HG02938 (cell line): ENCODE measurements around the gene TP73.
A peak's percentile ranks its signal among the peaks of the same experiment; 100 is the strongest.

Source experiments
- ATAC-seq: cut with Tn5 transposase; IDR thresholded peaks from one replicate; pipeline ENCODE4 v1.9.1; 2021; ENCODE audit warnings: mild to moderate bottlenecking, moderate library complexity; ENCODE audit not compliant: unreplicated experiment

The TP73 gene

DNA sequence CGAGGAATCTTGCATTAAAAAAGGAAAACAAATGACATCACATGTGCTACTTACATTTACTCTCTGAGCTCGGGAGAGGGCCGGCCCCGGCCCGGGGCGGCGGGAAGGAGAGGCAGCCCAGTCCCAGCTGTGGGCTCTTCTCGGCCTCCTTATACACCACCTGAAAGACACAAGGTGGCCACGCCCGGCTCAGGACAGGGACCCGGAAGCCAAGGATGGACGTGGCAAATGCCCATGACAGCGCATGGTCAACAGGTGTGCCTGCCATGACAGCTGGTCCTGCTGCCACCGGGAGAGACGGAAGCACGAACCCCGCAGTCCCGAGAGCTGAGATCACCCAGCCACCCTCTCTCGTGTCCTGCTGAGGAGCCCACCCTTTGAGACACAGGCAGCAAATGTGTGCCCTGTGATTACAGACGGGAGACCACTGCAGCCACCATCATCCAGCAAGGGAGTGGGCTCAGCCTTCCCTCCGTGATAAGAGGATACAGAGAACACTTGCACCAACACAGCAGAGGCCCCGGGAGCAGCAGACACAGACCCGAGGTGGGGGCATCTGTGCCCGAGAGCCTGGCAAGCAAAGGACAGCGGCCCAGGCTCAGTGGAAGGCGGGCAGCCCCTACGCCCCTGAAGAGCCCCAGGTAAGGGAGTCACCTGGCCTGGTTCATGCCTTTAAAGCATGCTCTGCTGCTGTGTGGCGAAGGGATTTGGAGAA, 18.8 kb upstream of the TP73 start:
- ATAC-seq: no peak

GRCh38 chr1:3634059-3634800, 18.1 kb upstream of the TP73 start:
- ATAC-seq: no peak

GRCh38 chr1:3636080-3636479, 16.2 kb upstream of the TP73 start:
- ATAC-seq: no peak

DNA sequence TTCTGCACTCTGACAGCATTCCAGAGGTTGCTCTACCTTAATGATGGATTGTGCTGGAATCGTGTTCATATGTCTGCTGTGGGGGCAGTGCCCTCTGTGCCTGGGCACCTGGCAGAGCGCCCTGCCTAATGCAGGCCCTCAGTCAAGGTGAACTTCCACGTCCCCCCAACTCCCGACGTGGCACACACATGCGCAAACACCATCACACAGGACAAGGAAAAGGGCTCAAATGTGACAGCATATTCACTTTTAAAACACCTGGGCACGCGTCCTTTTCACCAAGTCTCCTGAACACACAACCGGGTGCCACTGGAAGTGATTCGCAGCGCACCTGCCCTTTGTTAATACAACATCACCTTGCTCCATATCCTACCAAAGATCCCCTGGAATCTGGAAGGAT, 15.8 kb upstream of the TP73 start:
- ATAC-seq: no peak

DNA sequence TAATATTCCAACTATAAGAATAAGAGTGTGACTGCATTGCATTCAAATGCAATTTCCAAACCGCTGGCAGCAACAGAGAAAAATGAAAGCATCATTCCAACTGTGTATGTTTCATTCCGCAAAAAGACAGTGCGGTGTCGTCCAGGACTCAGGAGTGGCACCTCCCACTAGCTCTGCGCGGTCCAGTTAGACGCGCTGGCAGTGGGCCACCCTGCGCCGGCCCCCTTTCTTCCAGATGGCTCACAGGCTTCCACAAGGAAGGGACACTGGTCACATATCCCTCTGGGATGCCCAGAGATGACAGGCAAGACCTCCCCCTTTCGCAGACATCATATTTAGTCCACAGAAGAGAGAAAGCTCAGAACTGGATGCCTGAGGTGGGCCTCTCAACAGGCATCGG, 14.3 kb upstream of the TP73 start:
- ATAC-seq: no peak

DNA sequence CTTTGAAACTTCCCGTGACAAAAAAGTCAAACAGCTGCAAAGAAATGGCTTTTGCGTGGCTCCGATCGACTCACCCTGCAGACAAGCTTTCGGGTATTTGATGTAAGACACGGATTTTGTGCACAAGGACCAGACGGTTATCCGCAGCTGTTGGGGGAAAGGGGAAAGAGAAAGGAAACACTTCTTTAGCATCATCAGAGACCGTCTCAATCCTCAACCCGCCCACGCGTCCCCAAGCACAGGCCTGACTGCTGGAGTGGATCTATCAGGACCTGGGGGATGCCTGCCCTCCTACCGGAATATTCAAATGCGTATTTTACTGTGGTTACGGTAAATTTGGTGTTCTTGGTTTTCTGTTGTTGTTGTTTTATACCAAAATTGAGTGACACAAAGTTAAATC, 13.6 kb upstream of the TP73 start:
- no peak for ATAC-seq

GRCh38 chr1:3639397-3639911, 12.9 kb upstream of the TP73 start:
- ATAC-seq: no peak

- no peak for ATAC-seq
These were observed 12.0 kb upstream of the TP73 start for GRCh38 chr1:3640121-3640837.

DNA sequence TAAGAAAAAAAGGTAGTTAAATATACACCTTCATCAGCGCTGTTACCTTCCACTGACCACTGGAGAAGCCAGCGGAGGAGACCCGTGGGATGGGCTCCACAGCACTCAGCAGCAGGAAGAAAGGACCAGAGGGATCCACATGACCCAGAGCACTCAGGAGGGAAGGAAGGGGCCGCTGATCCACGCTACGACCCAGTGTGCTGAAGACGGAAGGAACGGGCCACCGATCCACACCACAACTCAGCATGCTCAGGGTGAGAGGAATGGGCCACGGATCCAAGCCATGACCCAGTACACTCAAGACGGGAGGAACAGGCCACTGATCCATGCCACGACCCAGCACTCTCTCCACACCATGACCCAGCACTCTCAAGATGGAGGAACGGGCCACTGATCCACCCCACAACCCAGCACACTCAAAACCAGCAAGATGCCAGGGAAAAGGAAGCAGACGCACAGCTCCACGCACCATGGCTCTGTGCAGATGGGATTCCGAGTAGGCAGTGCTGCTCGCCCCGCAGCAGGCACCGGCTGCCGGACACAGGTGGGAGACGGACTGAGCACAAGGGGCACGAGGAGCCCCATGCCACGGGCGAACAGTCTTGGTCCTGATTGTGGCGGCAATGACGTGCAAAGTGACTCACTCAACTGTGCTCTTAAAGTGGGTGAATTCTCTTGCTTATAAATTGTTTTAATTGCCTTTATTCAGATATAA, 11.1 kb upstream of the TP73 start:
- no peak for ATAC-seq

GRCh38 chr1:3641816-3642215, 10.5 kb upstream of the TP73 start:
- no peak for ATAC-seq

DNA sequence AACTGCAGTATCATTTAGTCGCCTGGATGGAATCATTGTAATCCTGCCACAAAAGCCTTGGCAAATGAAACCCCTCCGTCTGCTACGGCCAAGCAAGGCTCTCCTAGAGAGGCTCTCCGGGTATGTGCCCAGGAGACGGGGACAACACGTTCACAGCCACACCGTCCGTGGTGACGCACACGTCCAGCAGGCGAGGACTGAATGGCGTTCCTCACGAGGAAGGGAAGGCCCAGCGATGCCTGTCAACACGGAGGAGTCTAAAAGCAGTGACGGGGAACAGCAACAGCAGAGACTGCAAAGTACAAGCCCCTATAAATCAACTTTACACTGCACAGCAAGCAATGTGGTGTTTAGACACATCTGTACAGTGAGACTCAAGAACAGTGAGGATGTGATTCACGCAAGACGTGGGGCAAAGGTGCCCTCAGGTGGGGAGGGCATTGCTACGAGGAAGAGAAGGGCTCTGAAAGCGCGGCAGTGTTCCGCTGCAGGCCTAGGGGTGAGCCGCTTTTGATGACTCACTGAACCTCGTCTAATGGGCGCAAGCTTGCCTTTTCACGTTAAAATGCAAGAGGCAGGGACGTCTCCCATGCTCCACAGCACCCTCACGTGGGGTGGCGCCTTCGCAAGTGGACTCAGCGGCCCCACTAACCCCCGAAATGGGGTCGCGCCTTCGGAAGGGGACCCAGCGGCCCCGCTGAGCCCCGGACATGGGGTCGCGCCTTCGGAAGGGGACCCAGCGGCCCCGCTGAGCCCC, 9.2 kb upstream of the TP73 start:
- no peak for ATAC-seq

GRCh38 chr1:3644273-3644672, 8.0 kb upstream of the TP73 start:
- no peak for ATAC-seq

DNA sequence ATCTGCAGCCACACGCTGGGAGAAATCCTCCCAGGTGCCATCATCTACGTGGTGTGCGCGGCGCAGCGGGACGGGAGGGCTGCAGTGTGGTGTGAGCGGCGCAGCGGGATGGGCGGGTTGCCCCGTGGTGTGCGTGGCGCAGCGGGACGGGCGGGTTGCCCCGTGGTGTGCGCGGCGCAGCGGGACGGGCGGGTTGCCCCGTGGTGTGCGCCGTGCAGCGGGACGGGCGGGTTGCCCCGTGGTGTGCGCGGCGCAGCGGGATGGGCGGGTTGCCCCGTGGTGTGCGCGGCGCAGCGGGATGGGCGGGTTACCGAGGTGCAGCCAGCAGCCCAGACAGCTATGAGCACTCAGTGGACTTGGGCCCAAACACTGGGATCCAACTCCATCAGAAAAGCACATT, 7.1 kb upstream of the TP73 start:
- no peak for ATAC-seq

GRCh38 chr1:3645666-3646355, 6.5 kb upstream of the TP73 start:
- ATAC-seq: no peak

GRCh38 chr1:3646596-3646995, 5.7 kb upstream of the TP73 start:
- ATAC-seq: no peak

- ATAC-seq: peak; percentile 72
These were observed 2.7 kb upstream of the TP73 start, which contains the start of gene WRAP73 for GRCh38 chr1:3649342-3650247. TSS of gene WRAP73 (minus strand) at chr1:3650103. CDS start at chr1:3649999, 104 bp downstream.

GRCh38 chr1:3650248-3651025, 1.9 kb upstream of the TP73 start:
- no peak for ATAC-seq
